Adipose tissue (tissue), 3 donors: ENCODE data around the gene NYAP2. TPM values are rescaled to one million over a fixed set of nuclear protein-coding genes. Genes with fewer than 3 reads are reported as not detected.

Experiments
- H3K27ac ChIP-seq: one replicate; pipeline ENCODE4 v1.5.1; 2013; ENCODE audit warnings: low read depth, low read length
- WGBS, 3 donors: extraction: QIAGEN DNeasy Blood & Tissue Kit; methylation state at CpG; one replicate each; pipeline ENCODE4 v1.1.7; 2013; 5-methylcytosine and 5-hydroxymethylcytosine counted together
- polyA plus RNA-seq, 3 donors: library from polyadenylated mRNA; stranded (reverse); fragments of 200-250 nt; gene quantifications; one replicate each; pipeline ENCODE4 v1.2.3, GENCODE V29; 2013
- donor health status: healthy with polysubstance abuse.
- donor health status: Bipolar disorder and iron deficiency.
- donor health status: healthy.

NYAP2 gene
- polyA plus RNA-seq, 3 donors: 0.01 to 0.02 TPM; not detected in 1

- 61 to 71% (median 67%) methylated on average over 9 of the region's 9 CpGs for WGBS, 3 donors
- no peak overlapping the region for H3K27ac ChIP-seq
These were observed 67.5 kb downstream of the NYAP2 start for GRCh38 chr2:225466891-225467604.

GRCh38 chr2:225468131-225468530 lies 68.6 kb downstream of the NYAP2 start:
- 47 to 69% (median 65%) methylated on average over 2 of the region's 2 CpGs for WGBS, 3 donors
- no peak overlapping the region for H3K27ac ChIP-seq

GRCh38 chr2:225471039-225471438 lies 71.5 kb downstream of the NYAP2 start:
- 29 to 82% (median 71%) methylated on average over 3 of the region's 3 CpGs for WGBS, 3 donors

GRCh38 chr2:225471482-225471881 lies 72.0 kb downstream of the NYAP2 start:
- 21 to 83% (median 79%) methylated on average over 2 of the region's 2 CpGs for WGBS, 3 donors
- no peak overlapping the region for H3K27ac ChIP-seq

More at GRCh38 chr2:225471039-225471438, 71.5 kb downstream of the NYAP2 start:
- no peak overlapping the region for H3K27ac ChIP-seq

GRCh38 chr2:225472161-225472560 lies 72.7 kb downstream of the NYAP2 start:
- no peak overlapping the region for H3K27ac ChIP-seq
- 61 to 71% (median 66%) methylated on average over 2 of the region's 2 CpGs for WGBS, 3 donors

- 44 to 65% (median 58%) methylated on average over 2 of the region's 2 CpGs for WGBS, 3 donors
These were observed 79.9 kb downstream of the NYAP2 start for GRCh38 chr2:225479386-225479785.

GRCh38 chr2:225484751-225485150 lies 85.2 kb downstream of the NYAP2 start:
- H3K27ac ChIP-seq: no peak overlapping the region
- WGBS, 3 donors: 88 to 93% (median 91%) methylated on average over 3 of the region's 3 CpGs

More at GRCh38 chr2:225479386-225479785, 79.9 kb downstream of the NYAP2 start:
- H3K27ac ChIP-seq: no peak overlapping the region

- H3K27ac ChIP-seq: no peak overlapping the region
- WGBS, 3 donors: 89 to 93% (median 91%) methylated on average over 3 of the region's 3 CpGs
These were observed 86.7 kb downstream of the NYAP2 start for GRCh38 chr2:225486236-225486635.

GRCh38 chr2:225487878-225488416 lies 88.4 kb downstream of the NYAP2 start:
- 48 to 52% (median 52%) methylated on average over 2 of the region's 2 CpGs for WGBS, 3 donors
- no peak overlapping the region for H3K27ac ChIP-seq

- H3K27ac ChIP-seq: no peak overlapping the region
- 67 to 90% (median 71%) methylated on average over 2 of the region's 2 CpGs for WGBS, 3 donors
These were observed 89.2 kb downstream of the NYAP2 start for GRCh38 chr2:225488743-225489142.

- no peak overlapping the region for H3K27ac ChIP-seq
- 92 to 96% (median 93%) methylated on average over 5 of the region's 5 CpGs for WGBS, 3 donors
These were observed 94.0 kb downstream of the NYAP2 start for GRCh38 chr2:225493420-225494099.

- H3K27ac ChIP-seq: no peak overlapping the region
These were observed 94.6 kb downstream of the NYAP2 start for GRCh38 chr2:225494100-225494459.

GRCh38 chr2:225495706-225496105 lies 96.2 kb downstream of the NYAP2 start:
- 93 to 98% (median 93%) methylated on average over 4 of the region's 4 CpGs for WGBS, 3 donors
- no peak overlapping the region for H3K27ac ChIP-seq

GRCh38 chr2:225496568-225496967 lies 97.1 kb downstream of the NYAP2 start:
- WGBS, 3 donors: 67 to 86% (median 71%) methylated on average over 1 of the region's 1 CpG

GRCh38 chr2:225497166-225497565 lies 97.7 kb downstream of the NYAP2 start:
- H3K27ac ChIP-seq: no peak overlapping the region
- WGBS, 3 donors: 83 to 95% (median 91%) methylated on average over 3 of the region's 3 CpGs

More at GRCh38 chr2:225496568-225496967, 97.1 kb downstream of the NYAP2 start:
- no peak overlapping the region for H3K27ac ChIP-seq

- no peak overlapping the region for H3K27ac ChIP-seq
These were observed 101.5 kb downstream of the NYAP2 start for GRCh38 chr2:225501022-225501421.

GRCh38 chr2:225502971-225503370 lies 103.5 kb downstream of the NYAP2 start:
- no peak overlapping the region for H3K27ac ChIP-seq
- WGBS, 3 donors: 52 to 80% (median 53%) methylated on average over 1 of the region's 1 CpG

- H3K27ac ChIP-seq: no peak overlapping the region
- WGBS, 3 donors: 55 to 77% (median 60%) methylated on average over 1 of the region's 1 CpG
These were observed 111.3 kb downstream of the NYAP2 start for GRCh38 chr2:225510796-225511195.

- 42 to 83% (median 52%) methylated on average over 1 of the region's 1 CpG for WGBS, 3 donors
- no peak overlapping the region for H3K27ac ChIP-seq
These were observed 113.0 kb downstream of the NYAP2 start for GRCh38 chr2:225512469-225512868.
